B cell (primary cell): Measurements from ENCODE around the gene STAP2.

Experiments used
- EZH2 ChIP-seq: IDR thresholded peaks from 2 replicates; pipeline ENCODE4 v1.6.1; 2012; ENCODE audit warnings: borderline replicate concordance, low read depth, mild to moderate bottlenecking, moderate library complexity, low read length; ENCODE audit not compliant: insufficient read depth, poor library complexity, severe bottlenecking
- TF ChIP-seq, protein P1 (sequence below): fragments of 200-600 bp; IDR thresholded peaks from one replicate; pipeline ENCODE4 v1.8.0; 2022; ENCODE audit warnings: antibody characterized with exemption, mild to moderate bottlenecking

DNA sequence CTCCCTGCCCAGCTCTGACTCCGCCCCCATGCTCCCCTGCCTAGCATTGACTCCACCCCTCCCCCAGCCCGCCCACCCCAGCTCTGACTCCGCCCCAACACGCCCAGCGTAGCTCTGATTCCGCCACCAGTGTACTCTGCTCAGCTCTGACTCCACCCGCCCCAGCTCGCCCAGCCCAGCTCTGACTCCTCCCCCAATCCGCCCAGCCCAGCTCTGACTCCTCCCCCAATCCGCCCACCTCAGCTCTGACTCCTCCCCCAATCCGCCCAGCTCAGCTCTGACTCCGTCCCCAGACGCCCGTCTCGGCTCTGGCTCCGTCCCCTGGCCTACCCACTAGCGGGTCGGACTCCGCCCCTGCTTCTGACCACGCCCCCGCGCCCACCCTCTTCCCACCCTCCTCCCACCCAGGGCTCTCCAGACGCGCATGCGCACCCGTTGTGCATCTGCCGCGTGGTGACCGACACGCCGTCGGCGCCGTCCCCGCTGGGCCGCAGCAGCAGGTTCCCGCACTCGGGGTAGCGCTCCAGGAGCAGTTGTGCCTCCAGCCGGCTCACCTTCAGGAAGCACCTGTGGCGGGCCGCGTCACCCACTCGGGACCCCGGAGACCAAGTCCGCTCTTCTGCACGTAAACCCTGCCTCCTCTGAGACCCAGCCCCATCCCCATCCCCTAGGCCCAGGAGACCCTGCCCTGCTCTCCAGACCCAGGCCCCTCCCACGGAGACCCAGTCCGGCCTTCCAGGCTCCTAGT, 10.2 kb downstream of the STAP2 start:
- TF ChIP-seq, protein P1, sequence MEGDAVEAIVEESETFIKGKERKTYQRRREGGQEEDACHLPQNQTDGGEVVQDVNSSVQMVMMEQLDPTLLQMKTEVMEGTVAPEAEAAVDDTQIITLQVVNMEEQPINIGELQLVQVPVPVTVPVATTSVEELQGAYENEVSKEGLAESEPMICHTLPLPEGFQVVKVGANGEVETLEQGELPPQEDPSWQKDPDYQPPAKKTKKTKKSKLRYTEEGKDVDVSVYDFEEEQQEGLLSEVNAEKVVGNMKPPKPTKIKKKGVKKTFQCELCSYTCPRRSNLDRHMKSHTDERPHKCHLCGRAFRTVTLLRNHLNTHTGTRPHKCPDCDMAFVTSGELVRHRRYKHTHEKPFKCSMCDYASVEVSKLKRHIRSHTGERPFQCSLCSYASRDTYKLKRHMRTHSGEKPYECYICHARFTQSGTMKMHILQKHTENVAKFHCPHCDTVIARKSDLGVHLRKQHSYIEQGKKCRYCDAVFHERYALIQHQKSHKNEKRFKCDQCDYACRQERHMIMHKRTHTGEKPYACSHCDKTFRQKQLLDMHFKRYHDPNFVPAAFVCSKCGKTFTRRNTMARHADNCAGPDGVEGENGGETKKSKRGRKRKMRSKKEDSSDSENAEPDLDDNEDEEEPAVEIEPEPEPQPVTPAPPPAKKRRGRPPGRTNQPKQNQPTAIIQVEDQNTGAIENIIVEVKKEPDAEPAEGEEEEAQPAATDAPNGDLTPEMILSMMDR, result no peak
- TF ChIP-seq EZH2, result no peak
